Midbrain (tissue), 1 donor: Measurements from ENCODE around the gene CNTFR.

Source experiments
- DNase-seq: peaks from one replicate; lab custom pipeline; 2025; lab: John Stamatoyannopoulos, UW

CNTFR gene

DNA sequence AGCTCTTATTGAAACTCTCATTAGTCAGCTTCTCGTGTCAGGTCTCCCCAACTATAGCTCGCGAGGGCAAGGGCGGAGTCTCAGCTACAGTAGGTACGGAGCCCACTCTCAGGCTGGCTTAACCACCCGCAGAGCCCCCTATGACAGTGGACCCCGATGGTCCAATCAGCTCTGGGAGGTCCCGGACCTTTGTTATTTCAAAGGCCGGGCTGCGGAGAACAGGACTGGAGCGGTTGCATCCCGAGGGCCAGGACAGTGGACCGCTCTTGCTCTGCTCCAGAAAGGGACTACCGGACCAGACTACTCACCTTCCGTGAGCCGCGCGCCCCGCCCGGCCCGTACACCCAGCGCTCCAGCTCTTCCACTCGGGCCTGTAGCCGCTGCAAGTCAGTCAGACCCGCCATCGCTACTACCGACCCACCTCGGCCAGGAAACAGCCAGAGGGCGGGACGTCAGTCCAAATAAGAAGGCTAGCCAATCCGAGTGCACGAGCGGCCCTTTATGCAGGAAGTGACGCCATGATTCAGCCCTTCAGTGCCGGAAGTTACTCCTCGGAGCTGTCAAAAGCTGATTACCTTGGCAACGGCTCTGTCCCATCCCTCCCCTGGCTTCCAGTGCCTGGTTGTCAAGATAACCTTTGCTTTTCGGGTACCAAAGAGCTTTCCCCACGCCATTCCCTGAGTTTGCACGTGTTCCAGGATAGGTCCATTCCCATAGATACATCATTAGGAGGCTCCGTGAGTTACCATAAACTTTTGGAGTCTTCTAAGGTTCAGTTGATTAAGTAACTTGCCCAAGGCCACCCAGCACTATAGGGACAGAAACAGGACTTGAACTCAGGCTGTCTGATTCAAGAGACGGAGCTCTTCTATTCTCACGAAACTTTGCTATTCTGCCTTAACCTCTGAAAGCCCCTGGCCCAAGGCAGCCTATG lies 30.8 kb upstream of the CNTFR start, which contains the start of gene DCTN3:
DCTN3 (minus strand) TSS at position 435 of the 934 bp plus-strand sequence; CDS start at position 404, 31 bp downstream.
- DNase-seq, result peak; percentile 95

DNA sequence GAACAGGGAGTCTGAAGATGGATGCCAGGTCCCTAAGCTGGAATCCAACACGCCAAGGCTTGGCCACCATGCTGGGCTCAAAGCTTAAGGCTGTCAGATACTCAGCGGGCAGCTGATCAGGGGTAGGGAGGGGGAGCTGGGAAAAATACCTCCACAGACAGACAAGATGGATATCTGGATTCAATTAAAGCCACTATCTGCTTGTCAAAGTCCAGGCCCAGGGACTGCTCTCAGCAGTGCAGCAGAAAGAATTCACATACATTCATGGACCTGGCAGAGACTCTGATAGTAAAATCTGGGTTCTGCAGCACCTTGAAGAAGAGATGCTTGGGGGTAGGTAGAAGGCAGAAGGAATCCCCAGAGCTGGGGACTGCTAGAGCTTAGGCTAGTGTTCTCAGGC lies 25.6 kb upstream of the CNTFR start:
- DNase-seq, result no peak

DNA sequence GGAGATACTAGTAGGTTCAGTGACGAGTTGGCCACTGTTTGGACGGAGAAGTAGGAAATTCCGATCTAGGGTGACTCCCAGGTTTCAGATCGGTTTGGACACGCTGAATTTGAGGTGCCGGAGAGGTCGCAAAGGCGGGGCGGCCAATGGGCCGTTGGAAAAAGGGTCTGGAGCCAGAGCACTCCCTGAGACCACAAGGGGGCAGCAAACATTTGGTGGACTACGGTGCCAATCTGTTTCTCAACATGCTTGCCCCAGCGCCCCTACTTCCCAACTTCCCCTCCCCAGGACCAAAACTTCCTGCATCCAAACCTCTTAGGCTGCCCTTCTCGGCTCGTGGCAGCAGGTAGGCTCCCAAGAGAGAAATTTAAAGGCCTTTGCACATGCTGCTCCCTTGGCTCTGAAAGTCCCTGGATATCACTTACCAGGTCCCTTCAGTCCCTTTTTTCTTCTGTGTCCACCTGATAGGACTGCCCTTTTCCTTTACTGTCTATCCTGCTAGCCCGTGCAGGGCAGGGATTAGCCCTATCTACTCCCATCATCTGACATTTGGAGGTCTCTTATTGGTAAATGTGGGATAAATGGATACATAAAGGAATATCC lies 23.4 kb upstream of the CNTFR start:
- DNase-seq, result peak; percentile 89

DNA sequence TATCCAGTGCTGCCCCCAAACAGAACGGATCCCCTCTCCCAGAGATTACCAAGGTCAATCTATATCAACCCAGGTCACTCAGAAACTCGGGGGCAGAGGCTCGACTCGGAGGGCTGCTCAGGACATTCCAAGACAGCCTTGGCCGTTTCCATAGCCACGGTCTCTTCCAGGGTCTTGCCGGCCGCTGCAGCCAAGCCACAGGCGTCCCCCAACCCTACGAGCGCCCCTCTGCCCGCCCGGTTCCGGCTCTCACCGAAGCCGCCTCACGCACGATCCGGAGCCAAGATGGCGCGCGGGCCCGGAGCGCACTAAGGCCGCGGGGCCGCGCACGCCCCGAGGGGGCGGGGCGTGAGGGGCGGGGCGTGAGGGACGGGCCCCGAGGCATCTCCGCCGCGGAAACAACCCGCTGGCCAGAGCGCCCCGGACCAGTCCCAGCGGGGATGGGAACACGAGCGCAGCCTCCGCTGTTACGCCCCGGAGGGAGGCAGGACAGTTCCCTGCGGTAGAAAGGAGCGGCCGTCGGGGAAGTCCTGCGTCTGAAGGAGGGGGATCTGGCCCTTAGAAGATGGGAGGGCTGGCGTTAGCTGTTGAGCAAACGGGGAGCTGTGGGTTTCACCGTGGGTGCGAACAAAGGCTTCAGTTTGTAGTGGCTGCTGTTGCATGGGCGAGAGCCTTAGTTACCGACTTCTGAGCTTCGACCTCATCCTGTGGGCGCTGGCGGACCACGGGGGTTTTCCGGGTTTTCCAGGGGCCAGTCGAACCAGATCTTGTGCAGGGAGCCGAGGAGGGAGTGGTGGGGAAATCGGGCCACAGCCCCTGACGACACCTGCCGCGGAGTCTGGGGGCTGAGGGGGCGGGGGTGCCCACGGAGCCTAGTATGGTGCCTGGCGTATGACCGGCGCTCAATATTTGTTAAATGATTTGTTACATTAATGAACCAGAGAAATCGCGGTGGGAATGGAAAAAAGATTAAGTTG lies 22.6 kb upstream of the CNTFR start, which contains the start of gene RPP25L:
RPP25L (minus strand) TSS at position 287 of the 977 bp plus-strand sequence. CDS start 801 bp downstream, outside the sequence.
- peak; percentile 89 for DNase-seq

DNA sequence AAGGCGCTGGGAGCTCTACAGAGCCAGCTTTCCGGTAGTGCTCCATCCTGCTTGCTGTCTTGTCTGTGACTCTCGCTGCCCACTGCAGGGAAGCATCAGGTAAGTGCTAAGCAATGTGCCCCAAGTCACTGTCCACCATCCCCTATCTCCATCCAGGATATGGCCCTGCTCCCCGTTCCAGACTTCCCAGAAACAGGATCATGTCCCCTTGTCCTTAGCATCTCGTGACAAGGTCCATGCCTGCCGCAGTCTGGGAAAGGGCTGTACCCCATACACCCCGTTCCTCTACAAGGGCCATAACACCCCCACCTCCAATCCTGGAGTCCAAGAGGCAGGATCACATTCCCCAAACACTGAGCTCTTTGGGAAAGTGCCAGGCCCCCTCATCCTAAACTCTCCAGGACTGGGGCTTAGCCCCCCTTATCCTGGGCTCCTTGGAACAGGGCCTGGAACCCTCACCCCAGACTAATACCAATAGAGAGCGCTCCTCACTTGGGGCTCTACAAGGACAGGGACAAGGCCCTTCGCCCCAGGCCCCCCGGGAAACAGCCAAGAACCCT lies 21.8 kb upstream of the CNTFR start:
- DNase-seq, result no peak

DNA sequence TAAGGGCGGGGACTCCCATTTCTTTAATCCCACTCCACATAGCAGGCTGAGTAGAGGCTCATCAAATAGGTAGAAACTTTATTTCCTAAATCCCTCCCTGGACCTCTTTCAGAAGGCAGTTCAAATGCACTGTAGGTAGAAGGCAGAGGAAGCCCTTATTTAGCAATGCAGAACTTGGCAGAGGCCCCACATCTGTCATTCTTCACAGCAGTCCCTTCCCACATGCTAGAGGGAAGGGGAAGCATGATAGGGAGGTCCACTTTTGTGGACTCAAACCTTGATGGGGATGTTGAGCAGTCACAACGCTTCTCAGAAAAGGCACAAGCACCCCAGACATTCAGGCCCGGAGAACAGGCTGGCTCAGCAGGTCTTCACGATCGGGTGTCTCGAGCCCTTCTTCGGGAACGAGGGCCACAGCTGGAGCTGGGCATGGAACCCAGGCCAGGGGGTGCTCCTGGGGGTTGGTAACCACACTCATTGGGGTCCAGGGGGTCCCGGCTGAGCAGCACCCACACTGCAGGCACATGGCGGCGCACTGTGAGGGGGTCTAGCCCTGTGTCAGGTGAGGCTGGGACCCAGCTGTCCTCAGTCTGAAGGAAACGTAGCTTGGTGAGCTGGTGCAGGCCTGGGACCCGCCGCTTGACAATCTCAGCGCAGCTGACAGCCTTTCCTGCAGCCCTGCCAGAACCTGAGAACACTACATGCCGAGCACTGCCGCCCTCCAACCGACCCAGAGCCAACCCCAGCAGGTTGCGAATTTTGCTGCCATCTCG lies 21.1 kb upstream of the CNTFR start:
- DNase-seq, result no peak

DNA sequence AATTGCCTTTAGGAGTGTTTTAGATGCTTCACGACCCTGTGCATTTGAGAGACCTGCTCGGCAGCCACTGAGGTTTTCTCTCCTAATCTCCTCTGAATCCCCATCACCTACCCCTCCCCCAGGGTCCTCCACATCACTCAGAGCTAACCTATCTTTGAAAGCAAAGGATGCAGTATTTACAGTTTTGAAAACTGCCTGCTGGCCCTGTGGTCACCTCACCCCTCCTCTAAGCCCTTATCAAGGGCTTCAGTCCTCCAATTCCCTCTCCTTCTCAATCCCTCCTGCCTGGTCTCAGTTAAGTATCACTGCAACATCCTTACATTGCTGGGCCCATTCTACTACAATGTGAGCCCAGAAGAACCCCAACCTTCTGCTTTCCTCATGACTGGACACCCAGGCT lies 17.8 kb upstream of the CNTFR start:
- DNase-seq, result no peak

DNA sequence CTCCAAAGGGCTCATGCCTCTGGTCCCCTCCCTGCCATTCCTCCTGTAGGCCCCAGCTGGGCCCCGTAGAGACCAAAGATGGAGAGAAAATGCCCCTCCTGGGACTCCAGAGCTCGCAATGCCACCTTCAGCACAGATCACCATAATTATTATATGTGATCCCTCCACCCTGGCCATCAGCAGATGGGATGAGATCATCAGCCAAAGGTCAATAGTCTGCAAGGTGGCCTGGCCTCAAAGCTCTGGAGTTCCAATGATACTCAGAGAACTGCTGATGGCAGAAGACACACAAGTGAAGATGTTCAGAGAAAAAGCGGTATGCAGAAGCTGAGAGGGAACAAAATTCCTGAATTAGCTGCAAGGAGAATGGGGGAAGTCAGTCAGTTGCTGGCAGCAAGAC lies 17.4 kb upstream of the CNTFR start:
- DNase-seq, result no peak

DNA sequence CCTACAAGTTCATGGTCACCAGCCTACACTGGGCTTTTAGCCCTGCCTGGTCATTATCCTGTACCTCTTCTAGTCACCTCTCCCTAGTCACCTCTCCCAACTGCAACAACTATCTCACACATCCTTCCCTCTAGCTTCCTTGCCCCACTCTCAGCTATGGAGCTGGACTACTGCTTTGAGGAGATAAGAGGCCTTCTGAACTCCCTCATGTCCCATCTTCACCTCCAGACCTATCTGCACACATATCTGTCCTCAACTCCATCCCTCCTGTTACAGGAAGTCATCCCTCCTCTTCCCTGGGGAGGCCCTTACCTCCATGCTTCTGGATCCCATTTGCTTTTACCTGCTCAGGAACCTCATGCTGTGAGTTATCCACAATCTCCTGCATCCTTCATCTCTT lies 16.7 kb upstream of the CNTFR start:
- no peak for DNase-seq

DNA sequence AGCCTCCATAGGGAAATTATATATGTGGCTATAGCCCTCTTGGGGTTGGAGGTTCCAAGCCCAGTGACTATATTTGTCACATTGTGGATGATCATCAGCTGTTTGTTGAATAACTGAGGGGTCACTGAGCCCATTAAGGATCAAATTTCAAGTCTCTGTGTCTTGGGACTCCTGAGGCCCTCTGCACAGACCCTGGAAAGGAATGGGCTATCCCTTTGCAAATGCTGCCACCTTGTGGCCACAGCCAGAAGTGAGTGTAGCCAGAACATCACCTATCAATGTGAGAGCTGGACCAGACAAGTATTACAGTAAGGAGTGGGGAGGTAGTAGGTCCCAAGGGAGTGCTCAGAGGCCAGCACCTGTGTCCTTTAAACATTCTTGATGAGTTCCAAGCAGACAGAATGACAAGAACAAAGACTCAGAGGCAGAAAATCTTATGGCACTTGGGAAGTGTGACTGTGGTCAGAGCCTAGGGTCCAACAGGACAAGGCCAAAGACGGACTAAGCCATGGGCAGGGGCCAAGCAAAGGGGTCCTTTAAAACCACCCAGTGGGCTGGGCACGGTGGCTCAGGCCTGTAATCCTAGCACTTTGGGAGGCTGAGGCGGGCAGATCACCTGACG lies 14.2 kb upstream of the CNTFR start:
- DNase-seq, result peak; percentile 88

DNA sequence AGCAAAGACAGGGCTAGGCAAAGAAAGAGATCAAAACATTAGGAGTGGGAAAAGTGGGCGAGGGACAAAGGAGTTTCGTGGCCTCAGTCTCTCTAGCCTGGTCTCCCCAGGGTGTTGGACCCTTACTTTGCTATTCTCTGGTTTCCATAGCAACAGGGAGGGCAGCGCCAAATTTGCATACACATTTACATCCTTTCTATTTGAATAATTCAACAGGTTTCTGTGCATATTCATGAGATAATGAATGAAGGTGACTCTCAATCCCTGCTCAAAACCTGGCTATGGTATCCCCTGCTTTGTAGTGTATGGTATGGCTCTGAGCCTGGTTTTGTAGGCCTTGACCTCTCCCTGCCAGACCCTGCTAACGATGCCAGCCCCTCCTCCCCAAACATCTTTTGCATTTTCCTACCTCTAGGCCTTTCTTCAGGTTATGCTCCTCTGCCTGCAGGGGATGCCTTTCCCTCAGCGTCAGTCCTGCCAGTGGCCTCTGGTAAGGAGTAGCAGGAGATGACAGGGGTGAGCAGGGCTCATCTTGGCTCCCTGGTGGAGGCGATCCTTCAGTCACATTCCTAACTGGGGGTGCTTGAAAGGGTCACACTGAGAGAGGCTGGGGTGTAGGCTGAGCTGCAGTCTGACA lies 12.5 kb upstream of the CNTFR start:
- no peak for DNase-seq

DNA sequence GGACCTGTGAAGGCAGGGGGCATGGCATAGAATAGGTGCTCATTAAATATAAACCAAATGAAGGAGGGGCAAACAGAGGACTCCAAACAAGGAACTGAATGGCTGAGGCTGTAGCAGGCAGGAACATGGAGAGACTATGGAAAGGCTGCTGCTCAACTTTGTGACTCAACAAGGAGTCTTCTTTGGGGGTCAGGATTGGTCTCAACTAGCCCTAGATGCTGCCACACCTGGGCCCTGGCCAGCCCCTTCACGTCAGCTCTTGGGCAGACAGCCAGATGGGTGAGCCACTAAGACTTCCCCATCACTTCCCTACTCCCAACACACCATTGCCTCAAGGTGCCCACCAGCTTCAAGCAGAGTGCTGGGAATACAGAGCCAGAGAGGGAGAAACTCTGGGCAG lies 11.4 kb upstream of the CNTFR start:
- no peak for DNase-seq

DNA sequence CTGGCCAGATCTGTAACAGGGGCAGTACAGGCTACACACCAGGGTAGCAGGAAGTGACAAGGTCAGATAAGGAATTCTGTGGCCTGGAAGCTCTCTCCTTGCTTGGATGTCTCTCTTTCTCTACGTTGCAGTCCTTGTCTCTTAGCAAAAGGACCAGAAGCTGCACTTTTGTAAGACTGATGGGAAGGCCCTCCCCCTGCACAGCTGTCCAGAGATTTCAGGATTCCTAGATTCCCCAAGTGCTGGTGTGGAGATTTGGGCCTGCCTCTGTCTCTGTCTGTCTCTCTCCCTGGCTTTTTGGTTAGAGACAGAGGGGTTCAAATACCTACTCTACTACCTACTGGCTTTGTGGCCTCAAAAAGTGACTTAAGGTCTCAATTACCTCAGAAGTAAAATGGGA lies 10.0 kb upstream of the CNTFR start:
- DNase-seq, result no peak

DNA sequence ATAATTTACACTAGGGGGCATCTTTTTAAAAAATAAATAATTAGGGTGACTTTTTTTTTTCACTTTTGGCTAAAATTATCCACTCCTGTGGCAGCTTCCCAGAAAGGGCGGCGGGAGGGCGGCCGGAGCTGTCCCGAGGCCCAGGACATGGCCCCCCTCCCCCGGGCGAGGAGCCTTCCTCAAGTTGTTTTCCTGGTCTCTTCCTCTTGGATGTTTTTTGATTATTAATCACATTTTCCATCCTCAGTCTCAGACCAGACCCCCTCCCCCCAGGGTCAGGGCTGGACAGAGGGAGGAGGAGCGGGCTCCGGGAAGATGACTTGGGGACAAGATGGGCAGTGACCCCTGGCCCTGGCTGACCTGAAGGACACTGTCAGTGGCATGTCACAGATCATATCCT lies 4.7 kb upstream of the CNTFR start:
- no peak for DNase-seq

DNA sequence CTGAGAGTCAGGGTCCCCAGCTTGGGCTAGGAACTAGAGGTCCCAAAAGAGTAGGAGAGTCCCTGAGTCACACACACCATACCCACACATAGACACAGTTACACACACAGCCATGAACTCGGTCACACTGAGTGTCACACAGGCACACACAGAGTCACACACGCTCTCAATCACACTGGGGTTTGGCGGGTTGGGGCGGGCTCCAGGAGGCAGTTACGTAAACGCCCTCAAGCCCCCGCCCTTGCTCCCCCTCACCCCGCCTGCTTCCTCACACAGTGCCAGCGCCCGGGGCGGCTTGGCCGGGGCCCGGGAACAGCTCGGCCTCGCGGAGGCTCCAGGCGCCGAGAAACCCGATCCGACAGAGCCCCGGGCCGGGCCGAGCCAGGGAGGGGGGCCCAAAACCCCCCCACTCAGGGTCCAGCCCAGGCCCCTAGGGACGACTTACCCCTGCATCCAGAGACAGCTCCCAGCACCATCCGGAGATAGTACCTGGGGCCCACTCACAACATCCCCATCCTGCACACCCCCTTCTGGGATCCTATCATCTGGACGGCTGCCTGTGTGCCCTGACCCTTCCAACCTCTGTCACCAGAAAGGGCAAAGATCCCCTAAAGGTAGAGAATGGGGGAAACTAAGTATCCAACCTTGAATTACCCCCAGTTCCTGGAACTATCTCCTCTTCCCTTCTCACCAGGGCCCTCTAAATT lies 3.5 kb upstream of the CNTFR start:
- peak; percentile 73 for DNase-seq

DNA sequence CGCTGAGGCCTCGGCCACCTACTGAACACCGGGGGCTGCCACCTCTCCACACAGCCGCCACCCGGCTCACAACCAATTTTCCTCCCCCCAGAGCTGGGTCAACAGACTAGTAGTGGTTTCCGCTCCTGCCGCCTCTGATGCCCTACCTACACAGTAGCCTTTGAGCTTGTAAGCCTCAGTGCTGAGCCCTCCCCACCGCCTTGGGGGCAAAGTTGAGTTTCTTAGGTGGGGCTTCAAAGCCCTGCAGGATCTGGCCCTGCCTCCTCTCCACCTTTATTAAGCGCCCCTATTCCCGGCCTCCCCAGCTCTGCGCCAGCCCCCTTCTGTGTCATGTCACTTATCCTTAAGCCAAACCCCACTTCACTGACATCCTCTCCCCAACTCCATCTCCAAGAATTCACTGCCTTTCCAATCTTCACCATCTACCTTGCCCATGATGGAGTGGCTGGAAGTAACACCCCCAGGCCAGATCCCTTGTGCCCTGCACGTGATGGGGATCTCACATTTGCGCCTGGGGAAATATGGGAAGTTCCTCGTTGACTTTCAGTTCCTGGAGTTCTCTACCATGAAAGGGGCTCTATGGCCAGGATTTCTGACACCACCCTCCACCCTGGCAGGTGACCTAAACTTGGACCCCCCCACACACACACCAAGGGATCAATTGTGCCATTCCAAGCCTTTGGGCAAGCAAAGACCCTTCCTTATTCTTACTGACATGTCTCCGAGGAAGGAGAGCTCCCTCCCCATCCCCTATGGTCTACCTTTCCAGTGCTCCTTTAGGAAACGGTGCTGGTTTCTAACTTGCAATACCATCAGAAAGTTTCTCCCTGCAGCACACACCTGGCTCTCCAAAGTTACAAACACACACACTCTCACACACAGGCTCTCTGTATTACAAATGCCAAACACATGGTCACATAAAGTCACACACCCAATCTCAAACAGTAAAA lies 2.7 kb upstream of the CNTFR start:
- DNase-seq, result no peak

DNA sequence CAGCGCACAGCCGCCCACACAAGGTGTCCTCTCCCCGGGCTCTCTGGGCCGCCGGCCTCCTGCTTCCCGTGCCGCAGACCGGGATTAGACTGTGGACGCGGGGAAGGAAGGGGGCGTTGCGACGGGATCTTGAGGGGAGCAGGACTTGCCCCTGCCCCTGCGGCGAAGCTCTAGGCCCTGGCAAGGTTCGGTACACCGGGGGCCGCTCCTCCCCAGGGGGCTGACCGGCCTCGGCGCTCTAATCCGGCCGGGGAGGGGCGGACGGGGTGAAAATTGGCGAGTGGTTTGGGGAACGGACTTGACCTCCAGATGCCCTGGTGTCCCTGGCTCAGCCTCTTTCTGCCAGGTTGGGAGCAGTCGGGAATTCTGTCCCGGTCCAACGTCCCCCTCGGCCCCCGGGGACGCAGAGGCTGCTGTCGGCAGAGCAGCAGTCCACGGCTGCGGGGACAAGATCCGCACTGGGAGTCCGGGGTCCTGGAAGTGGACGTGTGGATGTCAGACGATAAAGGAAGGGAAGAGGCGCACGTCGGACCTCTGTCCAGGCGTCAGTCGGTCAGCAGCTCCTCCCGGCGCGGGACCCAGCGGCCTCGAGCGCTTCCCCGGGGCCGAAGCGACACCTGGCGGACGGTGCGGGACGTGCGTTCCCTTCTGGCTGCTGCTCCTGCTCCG lies 1.9 kb upstream of the CNTFR start:
- DNase-seq, result peak; percentile 87
